ENCODE results near the gene IRF2. TPM values are rescaled to one million over a fixed set of nuclear protein-coding genes. Genes with fewer than 3 reads are reported as not detected.

The IRF2 gene
- 24.0 and 26.0 TPM in 2 replicates for total RNA-seq

DNA sequence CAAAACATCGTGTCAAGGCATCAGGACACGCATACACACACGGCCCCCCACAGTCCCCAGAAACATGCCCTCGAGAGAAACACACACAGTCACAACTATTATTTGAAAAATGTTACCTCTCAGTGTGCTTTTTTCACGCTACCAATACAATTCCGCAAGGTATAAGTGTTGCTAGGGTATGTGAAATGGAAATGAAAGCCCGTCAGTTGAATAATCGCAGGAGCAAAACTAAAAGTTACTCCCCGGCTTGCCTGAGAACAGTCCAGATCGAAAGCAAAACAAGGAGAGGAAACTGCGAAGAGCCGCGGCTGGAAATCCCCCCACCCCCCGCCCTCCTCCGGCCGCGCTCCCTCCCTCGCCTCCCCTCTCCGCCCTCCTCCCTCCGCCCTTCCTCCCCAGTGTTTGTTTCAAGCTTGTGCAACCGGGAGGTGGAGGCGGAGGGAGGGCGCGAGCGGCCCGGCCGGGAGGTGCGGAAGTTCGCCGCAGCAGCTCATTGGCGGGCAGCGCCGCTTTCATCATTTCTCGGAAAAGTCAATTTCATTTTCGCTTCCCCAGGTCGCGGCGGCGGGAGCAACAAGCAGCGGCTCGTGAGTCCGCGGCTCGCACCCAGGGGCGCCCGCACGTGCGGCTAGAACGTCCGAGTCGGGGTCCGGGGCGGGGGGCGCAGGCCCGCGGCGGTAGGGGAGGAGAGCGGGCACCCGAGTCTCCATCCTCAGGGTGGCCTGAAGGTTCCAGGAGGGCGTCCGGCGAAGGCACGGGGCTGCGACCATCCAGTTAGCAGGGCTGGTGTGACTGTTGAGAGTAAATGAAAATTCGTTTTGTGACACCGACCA lies at the start of gene IRF2:
Gene IRF2 (minus strand): TSS at position 288 of the 833 bp plus-strand sequence. CDS start 45,486 bp downstream, outside the sequence.

Other genes with a start within 250 kb of the IRF2 start
- gene CASP3, start 174.9 kb upstream of the IRF2 start, total RNA-seq: 42.1 and 43.2 TPM in 2 replicates
- gene PRIMPOL, start 175.2 kb upstream of the IRF2 start, total RNA-seq: 14.4 and 20.0 TPM in 2 replicates